Hepatocyte (in vitro differentiated cells): ENCODE measurements around the gene MRPS15.

Experiments
- CTCF ChIP-seq: fragments of 200-600 bp; sonication (generic); IDR thresholded peaks from 2 replicates; pipeline ENCODE4 v1.5.1; 2016; ENCODE audit warnings: antibody characterized with exemption, mild to moderate bottlenecking; ENCODE audit not compliant: poor library complexity
- EZH2 ChIP-seq: fragments of 200-600 bp; sonication (generic); IDR thresholded peaks from 2 replicates; pipeline ENCODE4 v1.6.1; 2016; ENCODE audit warnings: antibody characterized with exemption, mild to moderate bottlenecking, borderline replicate concordance
- EZH2phosphoT487 ChIP-seq: fragments of 200-600 bp; sonication (generic); IDR thresholded peaks from one replicate; pipeline ENCODE4 v1.6.1; 2018; ENCODE audit warnings: antibody characterized with exemption, mild to moderate bottlenecking, low read depth, moderate library complexity; ENCODE audit not compliant: unreplicated experiment, severe bottlenecking

GRCh38 chr1:36458910-36459309, 5.3 kb downstream of the MRPS15 start:
- TF ChIP-seq EZH2 (no peak), CTCF (no peak), EZH2phosphoT487 (no peak)
